HG03135 (cell line): ENCODE measurements around the gene CMSS1.

Source experiments
- ATAC-seq: cut with Tn5 transposase; IDR thresholded peaks from one replicate; pipeline ENCODE4 v1.9.1; 2021; ENCODE audit warnings: mild to moderate bottlenecking, moderate library complexity; ENCODE audit not compliant: unreplicated experiment

The CMSS1 gene

GRCh38 chr3:100120693-100121092 is 303.0 kb downstream of the CMSS1 start:
- ATAC-seq: no peak

DNA sequence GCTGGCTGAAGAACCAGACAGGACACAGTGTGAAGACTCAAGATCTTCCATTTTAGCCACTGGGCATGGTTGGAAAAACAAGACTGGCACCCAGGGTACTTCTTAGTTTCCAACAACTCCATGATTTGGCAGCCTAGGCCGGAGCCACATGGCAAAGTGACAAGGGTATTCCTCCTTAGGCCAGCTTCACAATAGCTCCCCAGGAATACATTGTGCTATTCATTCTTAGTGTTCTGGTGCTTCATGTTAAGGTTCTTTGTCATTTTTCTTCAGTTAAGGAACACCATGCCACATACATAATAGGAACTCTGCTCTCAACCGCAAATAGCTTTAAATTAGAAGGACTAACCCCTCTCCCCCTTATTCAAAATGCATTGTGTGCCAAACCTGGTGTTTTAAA is 304.7 kb downstream of the CMSS1 start:
- ATAC-seq: no peak

DNA sequence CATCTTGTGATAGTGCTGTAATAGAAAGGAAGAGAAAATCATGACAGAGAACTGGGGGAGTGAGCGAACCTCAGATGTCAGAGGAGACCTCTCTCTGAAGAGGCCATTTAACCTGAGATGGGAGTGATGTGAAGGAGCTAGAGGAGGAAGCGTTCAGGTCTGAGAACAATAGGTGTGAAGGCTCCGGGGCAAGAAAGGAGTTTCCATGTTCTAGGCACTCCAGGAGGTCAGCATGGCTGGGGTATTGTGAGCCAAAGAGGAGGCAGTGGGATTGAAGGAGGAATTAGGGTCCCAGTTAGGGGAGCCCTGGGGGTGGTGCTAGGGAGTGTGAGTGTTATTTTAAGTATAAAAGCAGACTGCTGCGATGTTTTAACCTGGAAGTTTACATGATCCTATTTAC is 305.4 kb downstream of the CMSS1 start:
- ATAC-seq: no peak

DNA sequence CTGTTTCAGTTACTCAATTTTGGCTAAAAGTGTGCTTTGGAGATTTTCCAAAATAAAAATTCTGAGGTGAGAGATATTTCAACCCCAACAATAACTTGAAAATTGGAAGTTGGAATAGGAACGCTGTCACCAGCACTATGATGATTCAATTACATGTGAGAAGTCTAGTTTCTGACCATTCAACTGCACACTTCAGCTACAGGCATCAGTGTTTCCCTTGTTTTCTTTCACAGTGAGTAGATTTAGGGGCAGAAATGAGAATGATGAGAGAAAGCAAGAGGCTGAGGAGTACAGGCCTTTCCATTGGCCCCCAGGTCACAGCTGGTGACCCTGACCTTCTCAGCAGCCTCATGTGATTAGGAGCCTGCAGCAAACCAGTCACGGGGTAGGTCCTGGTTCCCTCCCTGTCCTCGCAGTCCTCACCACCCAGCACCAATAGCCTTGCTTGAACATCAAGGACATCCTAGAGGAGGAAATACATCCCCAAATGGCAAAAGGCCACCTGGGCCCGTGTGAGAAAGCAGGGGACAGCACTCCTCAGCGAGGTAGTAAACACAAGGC is 306.6 kb downstream of the CMSS1 start:
- ATAC-seq: no peak

GRCh38 chr3:100125161-100125938 is 307.7 kb downstream of the CMSS1 start:
- ATAC-seq: no peak

DNA sequence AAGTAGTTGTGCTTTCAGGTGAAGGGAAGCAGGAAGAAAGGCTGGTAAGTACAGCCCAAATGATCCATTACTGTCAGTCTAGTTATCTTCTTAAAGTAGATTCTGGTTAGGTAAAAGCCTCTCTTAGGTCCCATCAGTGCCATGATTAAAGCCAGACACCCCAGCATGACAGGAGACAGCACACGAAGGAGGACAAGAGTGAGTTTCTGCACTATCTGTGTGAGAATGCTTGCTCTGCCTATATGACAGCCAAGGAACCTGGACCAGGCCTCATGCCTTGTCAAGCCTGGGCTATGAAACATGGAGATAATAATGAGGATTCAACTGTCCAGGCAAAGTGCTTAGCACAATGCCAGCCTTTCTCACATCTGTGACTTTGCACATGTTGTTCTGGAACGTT is 310.1 kb downstream of the CMSS1 start:
- ATAC-seq: no peak

- ATAC-seq: no peak
Measured at GRCh38 chr3:100128565-100128964, 310.9 kb downstream of the CMSS1 start.

- no peak for ATAC-seq
Measured at GRCh38 chr3:100129941-100130340, 312.3 kb downstream of the CMSS1 start.

GRCh38 chr3:100131241-100131640 is 313.6 kb downstream of the CMSS1 start:
- ATAC-seq: no peak

GRCh38 chr3:100136921-100137320 is 319.3 kb downstream of the CMSS1 start:
- ATAC-seq: no peak

GRCh38 chr3:100140976-100141375 is 323.3 kb downstream of the CMSS1 start:
- ATAC-seq: no peak

- ATAC-seq: no peak
Measured at GRCh38 chr3:100141586-100141985, 323.9 kb downstream of the CMSS1 start.

GRCh38 chr3:100144255-100144866 is 326.7 kb downstream of the CMSS1 start:
- ATAC-seq: peak; percentile 93

DNA sequence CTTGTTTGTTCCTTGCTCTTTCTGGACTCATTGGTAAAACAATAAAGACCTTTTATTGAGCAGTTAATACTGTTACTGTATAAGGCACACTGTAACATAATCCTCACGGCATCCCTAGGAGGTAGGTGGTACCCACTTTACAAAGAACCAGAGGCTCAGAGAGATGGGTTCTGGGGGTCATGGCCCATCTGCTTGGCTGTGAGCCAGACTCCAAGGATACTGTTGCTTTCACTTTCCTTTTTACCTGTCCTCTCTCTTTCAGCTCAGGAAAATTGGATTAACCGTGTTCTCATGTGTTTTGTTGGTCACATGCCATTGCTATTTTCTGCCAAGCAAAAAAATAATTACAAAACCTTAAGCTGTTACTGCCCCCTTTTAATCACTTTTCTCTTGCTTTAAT is 331.5 kb downstream of the CMSS1 start:
- no peak for ATAC-seq

GRCh38 chr3:100149713-100150415 is 332.2 kb downstream of the CMSS1 start:
- no peak for ATAC-seq

GRCh38 chr3:100150473-100150872 is 332.8 kb downstream of the CMSS1 start:
- no peak for ATAC-seq

DNA sequence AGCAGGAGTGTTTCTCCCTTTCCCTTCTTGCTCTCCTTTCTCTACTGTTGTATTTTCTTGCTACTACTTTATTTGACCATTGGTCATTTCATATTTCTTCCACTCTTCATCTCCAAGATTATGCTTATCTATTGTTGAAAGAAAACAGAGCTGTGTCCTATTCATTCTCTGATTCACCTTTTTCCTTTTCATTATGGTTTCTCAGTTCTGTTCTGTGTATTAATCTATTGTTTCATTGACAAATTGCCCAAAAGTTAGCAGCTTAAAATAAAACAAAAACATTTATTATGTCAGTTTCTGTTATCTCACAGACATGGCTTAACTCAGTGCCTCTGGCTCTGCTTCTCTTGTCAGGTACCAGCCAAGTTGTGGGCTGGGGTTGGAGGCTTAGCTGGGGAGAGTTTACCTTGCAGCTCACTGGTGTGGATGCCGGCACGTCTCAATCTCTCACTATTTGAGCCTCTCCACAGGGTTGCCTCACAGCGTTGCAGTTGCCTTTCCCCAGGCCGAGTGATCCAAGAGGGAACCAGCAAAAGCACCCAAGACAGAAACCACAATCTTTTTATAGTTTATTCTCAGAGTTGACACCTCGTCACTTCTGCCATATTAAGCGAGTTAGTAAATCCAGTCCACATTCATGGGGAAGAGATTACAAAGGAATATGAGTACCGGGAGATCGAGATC is 333.5 kb downstream of the CMSS1 start:
- no peak for ATAC-seq

DNA sequence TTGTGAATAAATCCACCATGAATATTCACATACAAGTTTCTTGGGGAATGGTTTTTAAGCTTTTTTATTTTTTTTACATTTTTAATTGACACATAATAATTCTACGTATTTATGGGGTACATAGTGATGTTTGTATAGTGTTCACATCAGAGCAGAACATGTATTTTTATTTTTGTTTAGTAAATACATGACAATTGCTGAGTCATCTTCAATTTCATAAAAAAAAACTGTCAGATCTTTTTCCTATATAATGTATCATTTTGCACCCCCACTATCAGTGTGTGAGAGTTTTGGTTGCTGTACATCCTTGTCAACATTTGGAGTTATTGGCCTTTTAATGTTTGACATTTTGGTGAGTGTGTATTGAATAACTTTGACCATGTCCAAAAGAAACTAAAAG is 336.5 kb downstream of the CMSS1 start:
- no peak for ATAC-seq

DNA sequence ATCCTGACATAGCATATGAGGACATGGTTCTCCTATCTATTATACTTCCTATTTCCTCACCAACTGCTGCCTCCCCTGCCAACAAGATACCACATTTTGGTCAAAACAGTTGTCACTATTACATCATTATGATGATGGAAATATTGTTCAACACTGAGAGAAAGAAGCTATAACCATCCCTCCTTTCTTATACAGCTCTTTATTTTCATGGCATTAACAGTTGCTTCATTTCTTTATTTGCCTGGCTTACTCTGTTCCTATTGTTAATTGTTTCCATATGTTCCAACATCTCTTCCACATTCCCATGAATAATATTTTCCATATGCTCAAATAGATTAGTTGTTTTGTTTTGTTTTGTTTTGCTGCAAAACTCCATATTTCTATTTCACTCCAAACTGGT is 337.5 kb downstream of the CMSS1 start:
- ATAC-seq: no peak

GRCh38 chr3:100155590-100155989 is 337.9 kb downstream of the CMSS1 start:
- ATAC-seq: no peak

DNA sequence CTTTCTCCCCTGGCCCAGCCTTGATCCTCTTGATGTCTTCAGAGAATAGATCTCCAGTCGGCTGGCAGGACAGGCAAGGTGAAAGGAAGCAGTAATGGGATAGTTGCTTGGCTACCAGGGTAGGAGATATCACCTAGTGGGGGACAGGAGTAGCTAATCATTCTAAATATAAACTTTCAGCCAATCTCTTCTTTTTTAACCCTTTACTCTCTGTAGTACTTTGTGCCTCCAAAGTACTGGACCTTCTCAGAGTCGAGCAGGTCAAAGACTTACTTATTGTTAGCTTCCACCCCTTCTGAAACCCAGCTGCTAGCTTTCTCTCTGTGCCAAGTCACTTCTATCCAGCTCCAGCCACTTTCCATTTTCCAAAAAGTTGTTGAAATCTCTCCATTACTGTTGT is 340.0 kb downstream of the CMSS1 start:
- ATAC-seq: no peak
